Astrocyte (in vitro differentiated cells and primary cell): ENCODE data around the gene ZMIZ1. TPM values are rescaled to one million over a fixed set of nuclear protein-coding genes. Genes with fewer than 3 reads are reported as not detected.

Experiments
- DNase-seq: peaks from one replicate; pipeline ENCODE4 v3.0.0-alpha.2; 2010; ENCODE audit warnings: low read depth
- FAIRE-seq: peaks from 2 replicates; lab custom pipeline; 2011; peaks lifted over from hg19 to GRCh38; lab: Jason Lieb, UNC
- H2AFZ ChIP-seq: 2 replicates; pipeline ENCODE4 v1.6.0; 2012; ENCODE audit warnings: low read depth, low read length, inconsistent platforms
- H3K27ac ChIP-seq: 2 replicates; pipeline ENCODE4 v1.5.1; 2011; ENCODE audit warnings: low read depth, low read length, inconsistent platforms
- H3K27me3 ChIP-seq: 2 replicates; pipeline ENCODE4 v1.6.0; 2011; ENCODE audit warnings: low read length, inconsistent platforms; ENCODE audit not compliant: insufficient read depth
- H3K36me3 ChIP-seq: 2 replicates; pipeline ENCODE4 v1.5.1; 2011; ENCODE audit warnings: low read length, inconsistent platforms; ENCODE audit not compliant: insufficient read depth
- H3K4me1 ChIP-seq: 2 replicates; pipeline ENCODE4 v1.5.1; 2011; ENCODE audit warnings: low read length, inconsistent platforms; ENCODE audit not compliant: insufficient read depth
- H3K4me2 ChIP-seq: 2 replicates; pipeline ENCODE4 v1.6.0; 2012; ENCODE audit warnings: low read length, inconsistent platforms
- H3K4me3 ChIP-seq: 2 replicates; pipeline ENCODE4 v1.5.1; 2011; ENCODE audit warnings: low read depth, mild to moderate bottlenecking, low read length, inconsistent platforms; ENCODE audit not compliant: insufficient read depth
- H3K79me2 ChIP-seq: 2 replicates; pipeline ENCODE4 v1.6.0; 2012; ENCODE audit warnings: mild to moderate bottlenecking, low read length, inconsistent platforms; ENCODE audit not compliant: insufficient read depth
- H3K9ac ChIP-seq: 2 replicates; pipeline ENCODE4 v1.6.0; 2012; ENCODE audit warnings: mild to moderate bottlenecking, low read length, inconsistent platforms
- H3K9me3 ChIP-seq: 2 replicates; pipeline ENCODE4 v1.5.1; 2012; ENCODE audit warnings: low read depth, mild to moderate bottlenecking, low read length, inconsistent platforms; ENCODE audit not compliant: insufficient read depth
- H4K20me1 ChIP-seq: 2 replicates; pipeline ENCODE4 v1.6.0; 2012; ENCODE audit warnings: low read length, inconsistent platforms; ENCODE audit not compliant: insufficient read depth
- H3K27ac Mint-ChIP-seq: one replicate; pipeline ENCODE4 v1.8.0; 2021; ENCODE audit warnings: mild to moderate bottlenecking, mixed read lengths; ENCODE audit not compliant: unreplicated experiment
- H3K27me3 Mint-ChIP-seq: one replicate; pipeline ENCODE4 v1.8.0; 2021; ENCODE audit warnings: low read depth, mixed read lengths; ENCODE audit not compliant: unreplicated experiment
- H3K36me3 Mint-ChIP-seq: one replicate; pipeline ENCODE4 v1.8.0; 2021; ENCODE audit warnings: low read depth, mixed read lengths; ENCODE audit not compliant: unreplicated experiment
- H3K4me1 Mint-ChIP-seq: one replicate; pipeline ENCODE4 v1.8.0; 2021; ENCODE audit warnings: low read depth, mixed read lengths; ENCODE audit not compliant: unreplicated experiment
- H3K4me3 Mint-ChIP-seq: one replicate; pipeline ENCODE4 v1.8.0; 2021; ENCODE audit warnings: mild to moderate bottlenecking, moderate library complexity, mixed read lengths; ENCODE audit not compliant: unreplicated experiment
- H3K9me3 Mint-ChIP-seq: one replicate; pipeline ENCODE4 v1.8.0; 2021; ENCODE audit warnings: mild to moderate bottlenecking, mixed read lengths; ENCODE audit not compliant: unreplicated experiment
- CTCF ChIP-seq: IDR thresholded peaks from 2 replicates; pipeline ENCODE4 v1.5.1; 2011; ENCODE audit warnings: low read depth, mild to moderate bottlenecking, inconsistent platforms, low read length, moderate library complexity; ENCODE audit not compliant: insufficient read depth
- EZH2 ChIP-seq: IDR thresholded peaks from 2 replicates; pipeline ENCODE4 v1.6.1; 2012; ENCODE audit warnings: mild to moderate bottlenecking, low read length, inconsistent platforms; ENCODE audit not compliant: insufficient read depth
- total RNA-seq: library from RNA; stranded (reverse); gene quantifications from 2 replicates; pipeline ENCODE4 v1.2.1, GENCODE V29; 2021

ZMIZ1 gene
- total RNA-seq, 1 donor from 2014 or later, result 45.5 TPM

- Histone ChIP-seq H3K36me3 (peaks cover 8% of the 10 kb centered on the region), H2AFZ (no peak overlapping the region), H3K4me3 (no peak overlapping the region), H3K9me3 (no peaks in the 10 kb centered on the region), H3K27ac (peak overlapping the region; percentile 15), H3K4me2 (peak overlapping the region; percentile 17), H3K27me3 (no peaks in the 10 kb centered on the region), H3K4me1 (peaks cover 44% of the 10 kb centered on the region), H3K9ac (no peak overlapping the region), H4K20me1 (peaks cover 77% of the 10 kb centered on the region), H3K79me2 (peaks cover 74% of the 10 kb centered on the region)
- Mint-ChIP-seq H3K36me3 (peaks cover 14% of the 10 kb centered on the region), H3K27me3 (no peaks in the 10 kb centered on the region), H3K4me1 (peaks cover 65% of the 10 kb centered on the region), H3K27ac (no peak overlapping the region), H3K4me3 (no peak overlapping the region), H3K9me3 (no peaks in the 10 kb centered on the region)
- no peak for FAIRE-seq
- TF ChIP-seq EZH2 (no peak), CTCF (no peak)
- peak; percentile 34 for DNase-seq
Measured at GRCh38 chr10:79189853-79190435, 121.2 kb downstream of the ZMIZ1 start.

GRCh38 chr10:79190740-79191261 lies 122.0 kb downstream of the ZMIZ1 start:
- H3K9me3 ChIP-seq, result no peaks in the 10 kb centered on the region
- no peak for FAIRE-seq
- no peak overlapping the region for H3K27ac ChIP-seq

More at GRCh38 chr10:79190740-79191261, 122.0 kb downstream of the ZMIZ1 start:
- H3K4me3 ChIP-seq, result no peak overlapping the region
- peaks cover 8% of the 10 kb centered on the region for H3K36me3 ChIP-seq
- Mint-ChIP-seq H3K27me3 (no peaks in the 10 kb centered on the region), H3K4me1 (peaks cover 61% of the 10 kb centered on the region), H3K4me3 (no peak overlapping the region), H3K9me3 (no peaks in the 10 kb centered on the region), H3K27ac (no peak overlapping the region), H3K36me3 (peaks cover 14% of the 10 kb centered on the region)
- DNase-seq, result no peak
- H3K27me3 ChIP-seq, result no peaks in the 10 kb centered on the region
- H3K4me2 ChIP-seq, result no peak overlapping the region
- peaks cover 41% of the 10 kb centered on the region for H3K4me1 ChIP-seq
- peaks cover 76% of the 10 kb centered on the region for H4K20me1 ChIP-seq
- peaks cover 73% of the 10 kb centered on the region for H3K79me2 ChIP-seq
- no peak overlapping the region for H3K9ac ChIP-seq
- TF ChIP-seq CTCF (no peak), EZH2 (no peak)
- H2AFZ ChIP-seq, result no peak overlapping the region
